Nucleus accumbens (tissue), 56 donors: ENCODE measurements around the gene YBX2.
"Not testable (repeated sequence)": the region's sequence is repeated elsewhere in the genome, so short reads cannot be mapped to it uniquely, and the experiment has no call there.

Source experiments
- DNase-seq, 56 donors: peaks; one replicate each; lab custom pipeline; 2025; lab: John Stamatoyannopoulos, UW

The YBX2 gene

GRCh38 chr17:7251661-7252175, 42.7 kb downstream of the YBX2 start, which contains the start of gene CTDNEP1:
Gene CTDNEP1 (minus strand): TSS chr17:7251734. CDS start chr17:7251296, 438 bp downstream.
- DNase-seq, result peak; percentile 90 to 99 (median 97)

- peak in 7 of 56 donors; percentile 11 to 44 (median 24) for DNase-seq
Observed at GRCh38 chr17:7250695-7251627, 43.5 kb downstream of the YBX2 start.

- no peak for DNase-seq
Observed at GRCh38 chr17:7249830-7250229, 44.6 kb downstream of the YBX2 start.

GRCh38 chr17:7249214-7249613, 45.2 kb downstream of the YBX2 start:
- DNase-seq, result no peak

- DNase-seq, result no peak
Observed at GRCh38 chr17:7248796-7249195, 45.6 kb downstream of the YBX2 start.

GRCh38 chr17:7246779-7247178, 47.7 kb downstream of the YBX2 start:
- DNase-seq, result no peak

GRCh38 chr17:7243838-7244237, 50.6 kb downstream of the YBX2 start:
- not testable (repeated sequence) for DNase-seq

GRCh38 chr17:7243453-7243729, 51.0 kb downstream of the YBX2 start:
- DNase-seq, result no peak

GRCh38 chr17:7242717-7243452, 51.6 kb downstream of the YBX2 start:
- peak in 55 of 56 donors; percentile 42 to 96 (median 90) for DNase-seq

- peak; percentile 35 to 96 (median 92) for DNase-seq
Observed at GRCh38 chr17:7241783-7242716, 52.4 kb downstream of the YBX2 start, which contains the start of gene GABARAP. Gene GABARAP (minus strand): TSS chr17:7242449. CDS start chr17:7242330, 119 bp downstream.

- no peak for DNase-seq
Observed at GRCh38 chr17:7241090-7241733, 53.2 kb downstream of the YBX2 start.

- peak in 2 of 56 donors; percentile 22 to 40 for DNase-seq
Observed at GRCh38 chr17:7240375-7240774, 54.1 kb downstream of the YBX2 start.

- peak; percentile 92 to 100 (median 99) for DNase-seq
Observed at GRCh38 chr17:7239091-7240027, 55.1 kb downstream of the YBX2 start, which contains the start of gene PHF23. Gene PHF23 (minus strand): TSS chr17:7239457. CDS start chr17:7239279, 178 bp downstream.

- peak in 5 of 56 donors; percentile 31 to 59 (median 49) for DNase-seq
Observed at GRCh38 chr17:7238420-7239090, 55.9 kb downstream of the YBX2 start.
